Endodermal cell (in vitro differentiated cells): Measurements from ENCODE around the gene RHEB. TPM values are rescaled to one million over a fixed set of nuclear protein-coding genes. Genes with fewer than 3 reads are reported as not detected.

ENCODE experiments used
- DNase-seq: peaks from one replicate; pipeline ENCODE4 v3.0.0-alpha.2; 2017
- H3K27ac ChIP-seq: 2 replicates; pipeline ENCODE4 v1.5.1; 2013; ENCODE audit warnings: mild to moderate bottlenecking, low read depth, low read length, moderate library complexity
- H3K27me3 ChIP-seq: 2 replicates; pipeline ENCODE4 v1.6.1; 2013; ENCODE audit warnings: mild to moderate bottlenecking, low read length, moderate library complexity; ENCODE audit not compliant: insufficient read depth, control insufficient read depth, poor library complexity, severe bottlenecking
- H3K36me3 ChIP-seq: 2 replicates; pipeline ENCODE4 v1.7.0; 2013; ENCODE audit warnings: mild to moderate bottlenecking, low read length, moderate library complexity; ENCODE audit not compliant: control insufficient read depth, insufficient read depth
- H3K4me1 ChIP-seq: one replicate; pipeline ENCODE4 v1.7.0; 2013; ENCODE audit warnings: low read length; ENCODE audit not compliant: control insufficient read depth, insufficient read depth
- H3K4me3 ChIP-seq: 2 replicates; pipeline ENCODE4 v1.5.1; 2013; ENCODE audit warnings: mild to moderate bottlenecking, low read length, moderate library complexity
- H3K9ac ChIP-seq: 2 replicates; pipeline ENCODE4 v1.6.1; 2013; ENCODE audit warnings: mild to moderate bottlenecking, low read length, moderate library complexity; ENCODE audit not compliant: poor library complexity, severe bottlenecking; ENCODE audit errors: extremely low read depth
- H3K9me3 ChIP-seq: 2 replicates; pipeline ENCODE4 v1.6.1; 2013; ENCODE audit warnings: mild to moderate bottlenecking, low read length, moderate library complexity; ENCODE audit not compliant: control insufficient read depth
- H3K27ac Mint-ChIP-seq: 2 replicates; pipeline ENCODE4 v1.8.0; 2020; ENCODE audit warnings: mixed read lengths
- H3K27me3 Mint-ChIP-seq: 2 replicates; pipeline ENCODE4 v1.8.0; 2021; ENCODE audit warnings: mild to moderate bottlenecking, mixed read lengths; ENCODE audit not compliant: insufficient read depth
- H3K36me3 Mint-ChIP-seq: 2 replicates; pipeline ENCODE4 v1.8.0; 2020; ENCODE audit warnings: low read depth, mixed read lengths
- H3K4me1 Mint-ChIP-seq: 2 replicates; pipeline ENCODE4 v1.8.0; 2020; ENCODE audit warnings: mixed read lengths
- H3K4me3 Mint-ChIP-seq: 2 replicates; pipeline ENCODE4 v1.8.0; 2020; ENCODE audit warnings: mild to moderate bottlenecking, moderate library complexity, mixed read lengths
- H3K9me3 Mint-ChIP-seq: 2 replicates; pipeline ENCODE4 v1.8.0; 2020; ENCODE audit warnings: mild to moderate bottlenecking, mixed read lengths
- CTCF ChIP-seq: fragments of 200-600 bp; sonication (generic); conservative IDR thresholded peaks from 2 replicates; pipeline ENCODE4 v1.5.0; 2021; ENCODE audit warnings: antibody characterized with exemption, mild to moderate bottlenecking
- WGBS, 2 experiments: methylation state at CpG; one replicate each; pipeline versions ENCODE4 v1.1.5 to v1.1.7; 2013; ENCODE audit warnings: missing lambda C conversion rate in 2 of 2, mixed read lengths in 1 of 2; ENCODE audit not compliant: insufficient coverage in 1 of 2, insufficient read length in 1 of 2; 5-methylcytosine and 5-hydroxymethylcytosine counted together
- total RNA-seq, 2 donors: library from RNA; stranded (reverse); fragmentation: NEBNext Ultra II Directional in 1 of 2; extraction: Animal tissue kit (Norgen Biotek cat#: 25700) in 1 of 2; gene quantifications; 2 replicates in 1 of 2; 3 replicates in 1 of 2; pipeline ENCODE4 v1.2.1, GENCODE V29; 2021

Gene RHEB
- total RNA-seq, 2 donors from 2014 or later = 108 to 113 TPM

- no peaks in the 10 kb centered on the region for H3K27me3 ChIP-seq
- H3K4me3 ChIP-seq = no peak overlapping the region
- H3K36me3 ChIP-seq = peaks cover 5% of the 10 kb centered on the region
- 94 to 95% methylated on average over 4 of the region's 4 CpGs for WGBS, 2 experiments
- Mint-ChIP-seq H3K27me3 (no peaks in the 10 kb centered on the region), H3K4me1 (peaks cover 17% of the 10 kb centered on the region), H3K9me3 (no peaks in the 10 kb centered on the region), H3K27ac (no peak overlapping the region), H3K36me3 (peaks cover 6% of the 10 kb centered on the region), H3K4me3 (no peak overlapping the region)
- TF ChIP-seq CTCF = no peak
- H3K9me3 ChIP-seq = no peaks in the 10 kb centered on the region
- DNase-seq = no peak
- H3K4me1 ChIP-seq = no peaks in the 10 kb centered on the region
- no peak overlapping the region for H3K27ac ChIP-seq
- no peak overlapping the region for H3K9ac ChIP-seq
These were observed 7.7 kb downstream of the RHEB start for GRCh38 chr7:151511946-151512345.

- no peak for TF ChIP-seq CTCF
- H3K4me3 Mint-ChIP-seq = no peak overlapping the region
- H3K27me3 ChIP-seq = no peaks in the 10 kb centered on the region
- H3K4me3 ChIP-seq = no peak overlapping the region
- H3K36me3 Mint-ChIP-seq = peaks cover 6% of the 10 kb centered on the region
- no peaks in the 10 kb centered on the region for H3K4me1 ChIP-seq
- no peaks in the 10 kb centered on the region for H3K9me3 Mint-ChIP-seq
- H3K9me3 ChIP-seq = no peaks in the 10 kb centered on the region
- 97 to 100% methylated on average over 4 of the region's 4 CpGs for WGBS, 2 experiments
- H3K4me1 Mint-ChIP-seq = peaks cover 16% of the 10 kb centered on the region
- no peak overlapping the region for H3K27ac Mint-ChIP-seq
- DNase-seq = no peak
- H3K36me3 ChIP-seq = peaks cover 5% of the 10 kb centered on the region
- no peak overlapping the region for H3K9ac ChIP-seq
- no peak overlapping the region for H3K27ac ChIP-seq
- no peaks in the 10 kb centered on the region for H3K27me3 Mint-ChIP-seq
These were observed 8.4 kb downstream of the RHEB start for GRCh38 chr7:151511270-151511669.

GRCh38 chr7:151509670-151510333 lies 9.9 kb downstream of the RHEB start:
- DNase-seq = no peak
- no peaks in the 10 kb centered on the region for H3K4me1 ChIP-seq
- WGBS, 2 experiments = 92 to 100% methylated on average over 5 of the region's 5 CpGs
- H3K4me3 ChIP-seq = no peak overlapping the region
- H3K27ac ChIP-seq = no peak overlapping the region
- H3K9me3 ChIP-seq = no peaks in the 10 kb centered on the region
- H3K27me3 ChIP-seq = no peaks in the 10 kb centered on the region
- H3K36me3 ChIP-seq = peaks cover 5% of the 10 kb centered on the region
- no peak for TF ChIP-seq CTCF
- Mint-ChIP-seq H3K27ac (no peak overlapping the region), H3K4me1 (peaks cover 22% of the 10 kb centered on the region), H3K4me3 (no peak overlapping the region), H3K36me3 (peaks cover 6% of the 10 kb centered on the region), H3K27me3 (no peaks in the 10 kb centered on the region), H3K9me3 (no peaks in the 10 kb centered on the region)
- H3K9ac ChIP-seq = no peak overlapping the region
